ENCODE data around the gene C1QL2.

- TF ChIP-seq POLR2A (IDR thresholded peaks at IDR 0.05) = no peak
- TF ChIP-seq, protein P1, sequence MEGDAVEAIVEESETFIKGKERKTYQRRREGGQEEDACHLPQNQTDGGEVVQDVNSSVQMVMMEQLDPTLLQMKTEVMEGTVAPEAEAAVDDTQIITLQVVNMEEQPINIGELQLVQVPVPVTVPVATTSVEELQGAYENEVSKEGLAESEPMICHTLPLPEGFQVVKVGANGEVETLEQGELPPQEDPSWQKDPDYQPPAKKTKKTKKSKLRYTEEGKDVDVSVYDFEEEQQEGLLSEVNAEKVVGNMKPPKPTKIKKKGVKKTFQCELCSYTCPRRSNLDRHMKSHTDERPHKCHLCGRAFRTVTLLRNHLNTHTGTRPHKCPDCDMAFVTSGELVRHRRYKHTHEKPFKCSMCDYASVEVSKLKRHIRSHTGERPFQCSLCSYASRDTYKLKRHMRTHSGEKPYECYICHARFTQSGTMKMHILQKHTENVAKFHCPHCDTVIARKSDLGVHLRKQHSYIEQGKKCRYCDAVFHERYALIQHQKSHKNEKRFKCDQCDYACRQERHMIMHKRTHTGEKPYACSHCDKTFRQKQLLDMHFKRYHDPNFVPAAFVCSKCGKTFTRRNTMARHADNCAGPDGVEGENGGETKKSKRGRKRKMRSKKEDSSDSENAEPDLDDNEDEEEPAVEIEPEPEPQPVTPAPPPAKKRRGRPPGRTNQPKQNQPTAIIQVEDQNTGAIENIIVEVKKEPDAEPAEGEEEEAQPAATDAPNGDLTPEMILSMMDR (IDR thresholded peaks at IDR 0.05) = no peak
These were observed at the start of gene C1QL2 for GRCh38 chr2:119158563-119159347.
